B cell (primary cell): Measurements from ENCODE around the gene GRID1.

Experiments used
- EZH2 ChIP-seq: IDR thresholded peaks from 2 replicates; pipeline ENCODE4 v1.6.1; 2012; ENCODE audit warnings: borderline replicate concordance, low read depth, mild to moderate bottlenecking, moderate library complexity, low read length; ENCODE audit not compliant: insufficient read depth, poor library complexity, severe bottlenecking
- TF ChIP-seq, protein P1 (sequence below): fragments of 200-600 bp; IDR thresholded peaks from one replicate; pipeline ENCODE4 v1.8.0; 2022; ENCODE audit warnings: antibody characterized with exemption, mild to moderate bottlenecking

- TF ChIP-seq, protein P1, sequence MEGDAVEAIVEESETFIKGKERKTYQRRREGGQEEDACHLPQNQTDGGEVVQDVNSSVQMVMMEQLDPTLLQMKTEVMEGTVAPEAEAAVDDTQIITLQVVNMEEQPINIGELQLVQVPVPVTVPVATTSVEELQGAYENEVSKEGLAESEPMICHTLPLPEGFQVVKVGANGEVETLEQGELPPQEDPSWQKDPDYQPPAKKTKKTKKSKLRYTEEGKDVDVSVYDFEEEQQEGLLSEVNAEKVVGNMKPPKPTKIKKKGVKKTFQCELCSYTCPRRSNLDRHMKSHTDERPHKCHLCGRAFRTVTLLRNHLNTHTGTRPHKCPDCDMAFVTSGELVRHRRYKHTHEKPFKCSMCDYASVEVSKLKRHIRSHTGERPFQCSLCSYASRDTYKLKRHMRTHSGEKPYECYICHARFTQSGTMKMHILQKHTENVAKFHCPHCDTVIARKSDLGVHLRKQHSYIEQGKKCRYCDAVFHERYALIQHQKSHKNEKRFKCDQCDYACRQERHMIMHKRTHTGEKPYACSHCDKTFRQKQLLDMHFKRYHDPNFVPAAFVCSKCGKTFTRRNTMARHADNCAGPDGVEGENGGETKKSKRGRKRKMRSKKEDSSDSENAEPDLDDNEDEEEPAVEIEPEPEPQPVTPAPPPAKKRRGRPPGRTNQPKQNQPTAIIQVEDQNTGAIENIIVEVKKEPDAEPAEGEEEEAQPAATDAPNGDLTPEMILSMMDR: no peak
- no peak for TF ChIP-seq EZH2
Measured at GRCh38 chr10:86264481-86265231, 101.9 kb downstream of the GRID1 start.
